Muscle of arm (tissue), 14 donors: ENCODE results near the gene PHC2. TPM values are rescaled to one million over a fixed set of nuclear protein-coding genes. Genes with fewer than 3 reads are reported as not detected.

Experiments
- DNase-seq: peaks from one replicate; pipeline ENCODE4 v3.0.0-alpha.2; 2013
- long read RNA-seq, 11 donors: transcript quantifications; one replicate each; lab custom pipeline, GENCODE V29; 2026
- polyA plus RNA-seq, 12 donors: library from polyadenylated mRNA; unstranded; fragments of 120-200 nt; gene quantifications; one replicate each; pipeline ENCODE4 v1.2.1, GENCODE V29; 2013; ENCODE audit not compliant: insufficient read length in 12 of 12

PHC2 gene, protein sequence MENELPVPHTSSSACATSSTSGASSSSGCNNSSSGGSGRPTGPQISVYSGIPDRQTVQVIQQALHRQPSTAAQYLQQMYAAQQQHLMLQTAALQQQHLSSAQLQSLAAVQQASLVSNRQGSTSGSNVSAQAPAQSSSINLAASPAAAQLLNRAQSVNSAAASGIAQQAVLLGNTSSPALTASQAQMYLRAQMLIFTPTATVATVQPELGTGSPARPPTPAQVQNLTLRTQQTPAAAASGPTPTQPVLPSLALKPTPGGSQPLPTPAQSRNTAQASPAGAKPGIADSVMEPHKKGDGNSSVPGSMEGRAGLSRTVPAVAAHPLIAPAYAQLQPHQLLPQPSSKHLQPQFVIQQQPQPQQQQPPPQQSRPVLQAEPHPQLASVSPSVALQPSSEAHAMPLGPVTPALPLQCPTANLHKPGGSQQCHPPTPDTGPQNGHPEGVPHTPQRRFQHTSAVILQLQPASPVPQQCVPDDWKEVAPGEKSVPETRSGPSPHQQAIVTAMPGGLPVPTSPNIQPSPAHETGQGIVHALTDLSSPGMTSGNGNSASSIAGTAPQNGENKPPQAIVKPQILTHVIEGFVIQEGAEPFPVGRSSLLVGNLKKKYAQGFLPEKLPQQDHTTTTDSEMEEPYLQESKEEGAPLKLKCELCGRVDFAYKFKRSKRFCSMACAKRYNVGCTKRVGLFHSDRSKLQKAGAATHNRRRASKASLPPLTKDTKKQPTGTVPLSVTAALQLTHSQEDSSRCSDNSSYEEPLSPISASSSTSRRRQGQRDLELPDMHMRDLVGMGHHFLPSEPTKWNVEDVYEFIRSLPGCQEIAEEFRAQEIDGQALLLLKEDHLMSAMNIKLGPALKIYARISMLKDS
- polyA plus RNA-seq: 10 to 100 TPM in 11 of 12 donors, not detected in 1; 53.4 to 74.1 (median 68.7) TPM
- long read RNA-seq, donor 1, transcript PHC2-202 (7 exons, 2,550 nt): major isoform, 7 of 8 reads
- long read RNA-seq, donor 1, partial matches to known transcripts: 0 of 8 reads
- long read RNA-seq, donor 1, other reads (novel, unspliced or antisense): 0 of 8 reads
- long read RNA-seq, donor 2, transcript PHC2-202 (7 exons, 2,550 nt): major isoform, 12 of 12 reads
- long read RNA-seq, donor 2, partial matches to known transcripts: 0 of 12 reads
- long read RNA-seq, donor 2, other reads (novel, unspliced or antisense): 0 of 12 reads
- long read RNA-seq, donor 3, transcript PHC2-202 (7 exons, 2,550 nt): major isoform, 6 of 8 reads
- long read RNA-seq, donor 3, partial matches to known transcripts: 0 of 8 reads
- long read RNA-seq, donor 3, other reads (novel, unspliced or antisense): 0 of 8 reads
- long read RNA-seq, donor 4, partial matches to known transcripts: 0 of 2 reads
- long read RNA-seq, donor 4, other reads (novel, unspliced or antisense): 0 of 2 reads
- long read RNA-seq, donor 5, transcript PHC2-202 (7 exons, 2,550 nt): major isoform, 17 of 22 reads
- long read RNA-seq, donor 5, partial matches to known transcripts: 0 of 22 reads
- long read RNA-seq, donor 5, other reads (novel, unspliced or antisense): 5 of 22 reads
- long read RNA-seq, donor 6, partial matches to known transcripts: 0 of 4 reads
- long read RNA-seq, donor 6, other reads (novel, unspliced or antisense): 0 of 4 reads
- long read RNA-seq, donor 7, partial matches to known transcripts: 0 of 3 reads
- long read RNA-seq, donor 7, other reads (novel, unspliced or antisense): 0 of 3 reads
- long read RNA-seq, donor 8, transcript PHC2-202 (7 exons, 2,550 nt): major isoform, 11 of 19 reads
- long read RNA-seq, donor 8, partial matches to known transcripts: 0 of 19 reads
- long read RNA-seq, donor 8, other reads (novel, unspliced or antisense): 8 of 19 reads
- long read RNA-seq, donor 9, partial matches to known transcripts: 0 of 11 reads
- long read RNA-seq, donor 9, other reads (novel, unspliced or antisense): 7 of 11 reads
- long read RNA-seq, donor 10, transcript PHC2-202 (7 exons, 2,550 nt): major isoform, 7 of 7 reads
- long read RNA-seq, donor 10, partial matches to known transcripts: 0 of 7 reads
- long read RNA-seq, donor 10, other reads (novel, unspliced or antisense): 0 of 7 reads
- long read RNA-seq, donor 11, transcript PHC2-202 (7 exons, 2,550 nt): major isoform, 14 of 24 reads
- long read RNA-seq, donor 11, partial matches to known transcripts: 5 of 24 reads
- long read RNA-seq, donor 11, other reads (novel, unspliced or antisense): 5 of 24 reads

DNA sequence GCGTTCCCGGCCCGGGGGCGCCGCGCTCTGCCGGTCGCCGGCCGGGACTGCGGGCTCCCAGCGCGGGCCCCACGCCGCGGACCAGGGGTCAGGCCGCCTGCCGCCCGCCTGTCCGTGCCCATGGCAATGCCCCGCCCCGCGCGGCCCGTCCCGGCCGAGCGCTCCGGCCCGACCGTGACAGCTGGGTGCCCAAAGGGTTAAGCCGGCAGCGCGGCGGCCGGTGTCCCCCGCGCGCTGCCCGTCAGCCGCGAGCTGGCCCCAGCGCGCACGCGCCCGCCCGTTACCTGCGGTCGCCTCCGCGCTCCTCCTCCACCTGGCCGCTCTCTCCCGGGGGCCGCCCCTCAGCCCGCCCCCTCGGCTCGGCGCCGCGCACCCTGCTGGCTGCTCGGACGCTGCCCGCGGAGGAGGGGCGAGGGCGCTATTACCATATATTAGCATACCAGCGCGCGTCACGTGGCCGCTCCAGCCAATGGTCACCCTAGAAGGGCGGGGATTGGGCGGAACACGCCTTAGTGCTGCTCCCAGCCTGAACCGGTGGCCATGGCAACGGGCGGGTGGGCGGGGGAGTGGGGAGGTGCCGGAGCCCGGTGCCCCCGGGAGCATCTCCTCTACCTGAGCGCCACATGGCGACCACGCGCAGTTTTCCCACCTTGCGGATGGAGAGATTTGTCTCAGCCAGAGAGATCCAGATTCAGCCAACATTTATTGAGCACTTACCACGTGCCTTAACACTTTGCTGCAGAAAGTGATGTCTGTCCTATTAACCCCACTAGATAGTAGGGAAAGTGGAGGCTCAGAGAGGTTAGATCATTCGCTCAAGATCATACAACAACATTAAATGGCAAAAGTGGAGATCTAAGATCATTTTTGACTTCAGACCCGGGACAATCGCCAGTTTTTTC is at the start of gene PHC2:
PHC2 (minus strand) TSS at position 404 of the 902 bp plus-strand sequence. CDS start 55,556 bp downstream, outside the sequence.
- peak; percentile 94 for DNase-seq

DNA sequence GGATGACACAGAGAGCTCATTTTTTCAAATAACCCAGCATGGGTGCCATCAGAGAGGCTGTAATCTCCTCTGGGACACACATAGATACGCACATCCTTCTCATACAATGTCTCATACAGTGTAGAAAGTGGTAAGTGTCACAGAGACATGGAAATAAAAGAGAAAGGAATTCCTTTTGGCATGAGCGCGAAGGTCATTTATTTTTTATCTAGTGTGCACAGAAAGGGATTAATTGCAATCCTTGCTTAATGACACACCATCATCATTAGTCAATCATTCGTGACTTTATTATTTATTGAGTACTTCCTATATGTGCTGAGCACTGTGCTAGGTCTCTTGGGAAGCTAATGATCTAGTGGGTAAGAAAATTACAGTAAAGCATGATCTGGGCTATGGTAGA is 46.6 kb upstream of the PHC2 start:
- no peak for DNase-seq

DNA sequence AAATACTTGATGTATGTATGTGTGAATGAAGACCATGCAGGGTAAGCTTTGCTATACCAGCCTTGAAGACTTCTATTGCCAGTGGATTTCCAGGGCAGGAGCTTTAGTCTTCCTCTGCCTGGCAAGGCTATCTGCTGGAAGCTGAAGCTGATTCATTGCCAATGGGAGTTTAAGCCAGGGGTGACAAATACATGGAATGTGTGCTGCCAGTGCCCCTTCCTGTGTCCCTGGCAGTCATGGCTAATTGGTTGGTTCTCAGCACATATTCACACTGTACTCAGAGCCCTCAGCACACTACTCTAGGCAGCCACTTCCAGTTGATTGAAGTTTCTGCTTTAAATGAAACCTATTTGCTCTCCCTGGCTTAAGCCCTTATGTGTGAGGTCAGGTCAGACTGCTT is 43.0 kb upstream of the PHC2 start:
- no peak for DNase-seq

DNA sequence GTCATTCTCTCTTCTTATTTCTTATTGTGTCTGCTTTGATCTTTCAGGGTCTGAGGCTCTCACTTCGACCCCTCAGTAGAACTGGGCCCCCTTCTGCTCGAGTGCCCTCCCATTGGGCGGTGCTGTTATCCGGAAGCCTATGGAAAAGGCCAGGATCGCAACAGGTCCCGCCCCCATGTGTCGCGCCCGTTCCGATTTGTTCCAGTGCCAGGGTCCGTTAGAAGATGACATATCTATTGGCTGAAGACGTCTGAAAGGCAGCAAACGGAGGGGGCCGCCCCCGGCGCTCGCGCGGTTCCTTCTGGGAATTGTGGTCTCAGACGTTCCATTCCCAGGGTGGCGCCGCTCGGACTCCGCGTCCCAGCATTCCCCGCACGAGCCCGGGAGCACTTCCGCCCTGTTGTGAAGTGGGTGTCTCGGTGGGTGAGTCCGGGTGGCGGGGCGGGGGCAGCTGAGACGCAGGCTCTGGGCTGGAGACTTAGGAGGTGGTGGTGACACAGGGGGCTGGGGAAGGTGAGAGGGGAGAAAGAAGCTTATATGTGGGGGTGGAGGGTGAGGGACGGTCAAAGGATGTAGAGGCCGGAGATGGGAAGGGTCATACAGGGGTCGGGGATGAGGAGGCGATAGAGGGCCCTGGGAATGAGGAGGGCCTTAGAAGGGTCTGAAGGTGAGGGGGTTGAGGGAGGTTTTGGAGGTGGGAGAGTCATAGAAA is 41.5 kb upstream of the PHC2 start, which contains the start of gene ZSCAN20:
ZSCAN20 (plus strand) TSS at position 377 of the 712 bp plus-strand sequence. CDS start 6,644 bp downstream, outside the sequence.
- peak; percentile 99 for DNase-seq

DNA sequence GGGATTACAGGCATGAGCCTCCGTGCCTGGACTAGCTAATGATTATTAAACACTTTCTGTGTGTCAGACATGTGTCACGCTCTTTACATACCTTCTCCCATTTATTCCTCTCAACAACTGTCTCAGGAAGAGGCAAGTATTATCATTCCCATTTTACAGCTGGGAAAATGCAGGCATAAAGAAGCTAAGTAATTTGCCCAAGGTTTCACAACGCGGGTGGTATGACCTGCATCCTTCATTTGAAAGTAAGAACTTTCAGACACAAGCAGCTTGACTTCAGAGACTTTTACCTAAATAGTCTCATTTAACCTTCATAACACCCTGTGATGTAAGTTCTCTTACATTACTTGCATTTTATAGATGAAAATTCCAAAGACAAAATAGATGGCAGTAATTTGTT is 40.5 kb upstream of the PHC2 start:
- no peak for DNase-seq

DNA sequence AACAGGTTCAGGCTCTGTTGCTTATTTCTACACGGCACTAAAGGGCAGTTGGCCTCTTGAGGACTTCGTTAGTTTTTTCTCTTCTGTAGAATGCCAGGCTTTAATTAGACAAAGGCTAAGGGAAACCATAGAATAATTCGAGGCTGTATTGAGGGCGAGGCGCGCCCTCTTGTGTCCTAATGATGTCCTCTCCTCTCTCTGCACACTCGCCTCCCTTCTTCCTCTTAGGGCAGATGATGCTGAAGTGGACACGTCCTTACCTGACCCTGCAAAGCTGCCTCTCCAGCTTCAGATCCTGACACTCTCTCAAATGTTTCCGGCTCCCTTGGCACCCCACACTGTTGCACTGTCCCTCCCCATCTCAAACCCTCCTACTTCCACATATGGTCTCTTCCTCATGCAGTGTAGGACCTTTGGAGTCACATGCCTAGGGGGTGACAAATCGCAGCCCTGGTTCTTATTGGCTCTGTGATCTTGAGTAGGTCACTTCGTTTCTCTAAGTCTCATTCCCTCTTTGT is 39.7 kb upstream of the PHC2 start:
- peak; percentile 86 for DNase-seq

DNA sequence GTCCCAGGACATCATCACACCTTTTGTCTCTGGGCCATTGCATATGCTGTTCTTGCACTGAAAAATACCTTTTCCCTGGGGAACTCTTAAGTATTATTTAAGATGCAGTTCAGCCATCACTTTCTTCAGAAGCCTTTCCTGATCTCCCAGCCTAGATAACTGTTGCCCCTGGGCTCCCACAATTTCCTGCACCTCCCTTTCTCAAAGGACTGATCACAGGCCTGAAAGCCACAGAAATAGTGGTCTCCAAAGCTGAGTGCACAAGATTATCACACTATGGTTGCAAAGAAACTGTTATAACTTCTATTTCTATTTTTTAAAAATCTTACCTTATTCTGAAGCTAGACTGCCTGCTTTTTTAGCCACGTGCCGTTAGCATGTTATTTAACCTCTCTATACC is 38.8 kb upstream of the PHC2 start:
- DNase-seq: no peak

DNA sequence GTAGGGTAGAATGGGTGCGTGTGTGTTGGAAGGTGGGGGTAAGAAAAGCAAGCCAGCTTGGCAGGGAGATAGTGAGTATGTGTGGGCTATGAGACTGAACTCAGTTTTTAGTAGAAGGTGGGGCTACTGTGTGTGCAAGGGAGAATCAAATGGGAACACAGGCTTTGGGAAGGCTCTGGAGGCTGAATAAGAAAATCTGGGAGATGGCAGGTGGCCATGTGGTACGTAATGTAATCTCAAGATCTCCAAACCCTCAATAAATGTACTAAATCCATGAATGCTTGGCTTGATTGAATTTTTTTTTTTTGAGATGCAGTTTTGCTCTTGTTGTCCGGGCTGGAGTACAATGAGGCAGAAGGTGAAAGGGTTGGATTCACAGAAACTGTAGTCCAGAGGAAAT is 38.1 kb upstream of the PHC2 start:
- DNase-seq: peak; percentile 61

DNA sequence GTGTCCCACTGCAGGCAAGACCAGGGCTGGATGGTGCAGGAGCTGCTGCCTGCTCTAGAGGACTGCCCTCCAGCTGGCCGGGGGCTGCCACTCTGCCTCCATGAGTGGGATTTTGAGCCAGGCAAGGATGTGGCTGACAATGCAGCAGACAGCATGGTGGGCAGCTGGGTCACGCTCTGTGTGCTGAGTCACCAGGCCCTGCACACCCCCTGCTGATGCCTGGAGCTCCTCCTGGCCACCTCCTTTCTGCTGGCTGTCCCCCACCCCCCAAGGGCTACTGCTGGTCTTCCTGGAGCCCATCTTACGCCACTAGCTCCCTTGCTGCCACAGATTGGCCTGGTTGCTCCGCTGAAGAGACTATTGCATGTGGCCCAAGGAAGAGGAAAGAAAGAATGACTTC is 37.6 kb upstream of the PHC2 start:
- DNase-seq: no peak

DNA sequence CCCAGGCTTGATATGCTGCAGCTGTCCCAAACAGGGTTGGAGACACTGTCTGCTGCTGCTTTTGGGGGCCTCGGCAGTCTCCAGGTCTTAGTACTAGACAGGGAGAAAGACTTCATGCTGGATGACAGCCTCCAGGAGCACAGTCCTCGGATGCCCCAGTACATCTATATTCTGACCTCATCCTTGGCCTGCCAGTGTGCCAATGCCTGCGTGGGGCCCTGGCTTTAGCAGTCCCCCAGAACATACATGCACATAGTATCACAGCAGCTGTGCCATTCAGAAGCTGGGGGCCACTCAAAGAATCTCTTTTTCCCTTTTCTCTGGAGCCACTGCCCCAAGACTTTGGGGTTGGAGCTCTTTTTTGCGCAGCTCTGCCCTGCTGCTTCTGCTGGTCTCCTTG is 37.1 kb upstream of the PHC2 start:
- DNase-seq: no peak

DNA sequence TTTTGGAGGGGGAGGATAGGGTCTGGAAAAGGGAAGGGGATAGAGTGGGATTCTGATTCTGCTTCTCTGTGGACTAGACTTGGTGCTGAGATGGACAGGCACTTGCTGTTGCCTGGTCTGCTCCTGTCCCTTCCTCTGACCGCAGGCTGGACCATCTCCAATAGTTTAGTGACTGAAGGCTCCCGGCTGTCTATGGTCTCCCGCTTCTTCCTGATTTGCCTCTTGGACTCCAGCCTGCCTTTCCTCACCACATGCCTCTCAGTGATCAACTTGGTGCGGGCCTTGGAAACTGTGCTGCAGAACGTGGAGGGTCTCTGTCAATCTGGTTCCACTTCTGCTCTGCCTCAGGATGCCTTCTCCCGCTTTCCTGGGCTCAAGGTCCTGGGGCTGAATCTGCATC is 35.3 kb upstream of the PHC2 start:
- no peak for DNase-seq

DNA sequence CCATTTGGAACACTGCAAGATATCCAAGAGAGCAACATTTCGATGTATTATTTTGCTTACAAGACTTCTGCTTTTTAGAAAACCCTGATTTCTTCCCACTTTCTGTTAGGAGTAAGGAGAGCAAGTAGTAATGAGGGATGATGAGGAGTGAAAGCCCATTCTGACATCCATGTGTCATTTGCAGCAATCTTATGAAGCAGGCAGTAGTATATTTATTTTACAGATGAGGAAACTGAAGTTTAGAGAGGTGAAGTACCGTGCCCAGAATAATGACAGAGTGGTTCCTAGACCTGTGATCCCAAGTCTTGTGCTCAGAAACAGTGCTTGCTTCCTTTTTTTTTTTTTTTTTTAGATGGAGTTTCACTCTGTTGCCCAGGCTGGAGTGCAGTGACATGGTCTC is 34.4 kb upstream of the PHC2 start:
- DNase-seq: no peak

DNA sequence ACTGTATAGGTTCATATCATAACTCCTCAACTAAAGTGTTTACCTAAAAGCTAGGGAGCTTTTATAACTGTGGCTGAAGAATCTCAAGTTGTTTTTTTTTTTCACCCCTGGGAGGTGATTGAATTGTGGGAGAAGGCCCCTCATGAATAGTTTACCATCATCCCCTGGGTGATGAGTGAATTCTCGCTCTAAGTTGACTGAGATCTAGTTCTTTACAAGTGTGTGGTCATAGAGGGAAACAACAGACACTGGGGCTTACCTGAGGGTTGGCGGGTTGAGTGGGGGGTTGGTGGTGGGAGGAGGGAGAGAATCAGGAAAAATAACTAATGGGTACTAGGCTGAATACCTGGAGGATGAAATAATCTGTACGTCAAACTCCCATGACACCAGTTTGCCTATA is 33.7 kb upstream of the PHC2 start:
- DNase-seq: no peak

DNA sequence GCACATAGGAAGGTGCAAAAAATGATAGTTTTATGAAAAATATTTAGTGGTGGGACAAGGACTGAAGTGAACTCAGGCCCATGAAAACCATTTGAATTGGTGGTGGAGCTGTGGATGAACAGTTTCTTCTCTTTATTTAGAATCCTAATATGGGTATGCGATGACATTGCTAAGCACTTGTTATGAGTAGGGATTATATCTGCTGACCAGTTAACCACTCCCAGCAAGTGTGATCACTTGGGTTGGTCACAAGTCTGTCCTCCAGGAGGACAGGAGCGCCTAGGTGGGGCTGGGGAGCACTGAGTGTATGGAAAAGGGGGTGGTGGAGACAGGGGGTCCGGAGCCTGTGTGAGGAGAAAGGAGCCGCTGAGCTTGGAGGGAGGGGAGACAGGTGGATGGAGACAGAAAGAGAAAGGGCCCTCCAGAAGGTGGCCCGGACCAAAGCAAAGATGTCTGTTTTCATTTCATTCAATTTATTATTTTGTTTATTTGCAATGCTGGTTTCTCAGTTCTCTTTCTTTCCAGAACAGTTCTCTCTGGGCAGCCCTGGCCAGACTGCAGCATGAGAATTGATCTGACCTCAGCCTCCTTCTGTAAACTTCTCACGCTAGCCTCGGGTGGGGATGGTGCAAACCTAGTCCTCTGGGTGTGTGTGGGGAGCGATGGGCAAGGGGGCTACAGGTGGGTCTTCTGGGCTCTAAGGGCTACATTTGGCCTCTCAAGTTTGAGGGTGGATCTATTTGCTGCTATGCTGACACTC is 31.7 kb upstream of the PHC2 start:
- no peak for DNase-seq

DNA sequence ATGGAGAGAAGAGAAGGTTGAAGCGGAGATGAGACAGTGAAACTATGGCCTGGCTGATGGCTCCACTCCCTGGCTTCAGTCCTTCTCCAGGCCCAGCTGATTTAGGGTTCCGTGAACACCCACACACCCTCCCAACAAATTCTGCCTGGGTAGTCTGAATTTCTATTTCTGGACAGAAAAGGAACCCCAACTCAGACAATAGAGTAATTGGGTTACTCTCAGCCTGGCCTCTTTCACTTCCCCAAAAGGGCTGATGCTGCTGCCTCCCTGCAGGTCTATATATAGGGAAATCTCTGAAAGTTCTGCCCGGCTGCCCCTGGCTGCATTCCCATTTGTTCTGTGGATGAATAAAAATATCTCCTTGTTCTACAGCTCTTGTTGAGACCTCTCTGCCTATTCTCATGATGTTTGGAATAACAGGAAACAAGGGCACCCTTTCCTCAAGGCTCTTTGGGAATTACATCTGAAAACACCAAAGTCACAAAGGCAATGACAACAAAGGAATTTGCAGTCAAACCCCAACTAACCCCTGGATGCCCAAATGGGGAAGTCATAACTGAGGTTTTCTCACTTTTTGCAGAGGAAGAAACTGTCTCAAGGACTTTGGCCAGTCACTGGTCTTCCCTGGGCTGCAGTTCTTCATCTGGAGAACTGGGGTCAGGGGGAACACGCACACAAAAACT is 30.2 kb upstream of the PHC2 start:
- DNase-seq: no peak

DNA sequence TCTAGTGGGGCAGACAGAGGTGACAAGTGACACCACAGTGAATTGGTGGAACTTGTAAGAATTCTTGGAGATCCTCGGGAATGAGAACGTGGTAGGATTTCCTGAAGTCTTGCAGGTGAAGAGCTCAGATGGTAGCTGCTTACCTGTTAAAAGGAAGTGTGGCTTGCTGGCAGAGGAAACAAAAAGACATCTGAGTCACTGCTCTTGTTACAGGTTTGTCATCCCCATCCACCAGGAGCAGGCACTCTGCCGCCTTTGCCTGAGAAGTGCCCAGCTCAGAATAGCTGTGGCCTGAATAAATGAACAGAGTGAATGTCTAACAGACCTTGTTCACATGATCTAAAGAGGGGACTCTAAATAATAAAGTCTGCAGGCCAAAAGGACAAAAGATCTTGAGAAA is 29.2 kb upstream of the PHC2 start:
- no peak for DNase-seq
